WTC11 (cell line): ENCODE results near the gene MOGAT1. TPM values are rescaled to one million over a fixed set of nuclear protein-coding genes. Genes with fewer than 3 reads are reported as not detected.
"Not testable (repeated sequence)": the region's sequence is repeated elsewhere in the genome, so short reads cannot be mapped to it uniquely, and the experiment has no call there.

Experiments
- ATAC-seq: fragments of 200-7000 bp; cut with Tn5 transposase; 2 replicates; pipeline ENCODE4 v1.10.0; 2021; ENCODE audit warnings: mild to moderate bottlenecking, moderate library complexity
- CTCF ChIA-PET: fragments of 300-600 bp; sonication (Branson Sonifier 250); formaldehyde crosslinking; loops from one replicate; lab custom pipeline; 2021; ENCODE audit warnings: antibody characterized with exemption; lab: Charles Lee
- POLR2A ChIA-PET: fragments of 350-600 bp; sonication (Branson Sonifier 250); formaldehyde crosslinking; loops from one replicate; lab custom pipeline; 2021; ENCODE audit warnings: antibody characterized with exemption; lab: Charles Lee
- DNase-seq: peaks from one replicate; pipeline ENCODE4 v3.0.0; 2021; ENCODE audit warnings: low spot score
- H3K27ac Mint-ChIP-seq: 2 replicates; pipeline ENCODE4 v1.8.0; 2021; ENCODE audit warnings: mixed read lengths
- H3K27me3 Mint-ChIP-seq: 2 replicates; pipeline ENCODE4 v1.8.0; 2021; ENCODE audit warnings: low read depth, mild to moderate bottlenecking, moderate library complexity, mixed read lengths
- H3K36me3 Mint-ChIP-seq: 2 replicates; pipeline ENCODE4 v1.8.0; 2021; ENCODE audit warnings: mixed read lengths
- H3K4me1 Mint-ChIP-seq: 2 replicates; pipeline ENCODE4 v1.8.0; 2022; ENCODE audit warnings: mixed read lengths
- H3K4me3 Mint-ChIP-seq: 2 replicates; pipeline ENCODE4 v1.8.0; 2021; ENCODE audit warnings: mild to moderate bottlenecking, moderate library complexity, mixed read lengths
- H3K9me3 Mint-ChIP-seq: 2 replicates; pipeline ENCODE4 v1.8.0; 2021; ENCODE audit warnings: mixed read lengths
- ARID4B ChIP-seq: sonication (generic); formaldehyde crosslinking; IDR thresholded peaks from 2 replicates; pipeline ENCODE4 v1.8.0; 2023; ENCODE audit warnings: missing genetic modification reagents, mild to moderate bottlenecking, borderline replicate concordance
- CDX4 ChIP-seq: fragments of 250-450 bp; sonication (Bioruptor Pico); IDR thresholded peaks from 2 replicates; pipeline ENCODE4 v1.9.0; 2021; ENCODE audit warnings: moderate library complexity, mild to moderate bottlenecking, inconsistent platforms, borderline replicate concordance
- FOXJ3 ChIP-seq: sonication (generic); formaldehyde crosslinking; IDR thresholded peaks from 2 replicates; pipeline ENCODE4 v1.9.0; 2021; ENCODE audit warnings: missing genetic modification reagents, mild to moderate bottlenecking, borderline replicate concordance
- MAX ChIP-seq: sonication (generic); formaldehyde crosslinking; IDR thresholded peaks from 2 replicates; pipeline ENCODE4 v1.8.0; 2022; ENCODE audit warnings: mild to moderate bottlenecking, missing genetic modification reagents
- NR2C2 ChIP-seq: sonication (generic); formaldehyde crosslinking; IDR thresholded peaks from 2 replicates; pipeline ENCODE4 v1.8.0; 2022; ENCODE audit warnings: mild to moderate bottlenecking, missing genetic modification reagents
- PRDM15 ChIP-seq: sonication (generic); formaldehyde crosslinking; IDR thresholded peaks from 2 replicates; pipeline ENCODE4 v1.8.0; 2022; ENCODE audit warnings: missing genetic modification reagents
- PREB ChIP-seq: sonication (generic); formaldehyde crosslinking; IDR thresholded peaks from 2 replicates; pipeline ENCODE4 v1.8.1; 2022; ENCODE audit warnings: mild to moderate bottlenecking, missing genetic modification reagents, moderate library complexity, borderline replicate concordance
- PRRX2 ChIP-seq: fragments of 250-450 bp; sonication (Bioruptor Pico); IDR thresholded peaks from 2 replicates; pipeline ENCODE4 v1.8.0; 2021; ENCODE audit warnings: mild to moderate bottlenecking
- SMAD3 ChIP-seq: sonication (generic); formaldehyde crosslinking; IDR thresholded peaks from 2 replicates; pipeline ENCODE4 v1.8.0; 2022; ENCODE audit warnings: missing genetic modification reagents, mild to moderate bottlenecking, borderline replicate concordance
- SOX15 ChIP-seq: fragments of 250-450 bp; sonication (Bioruptor Pico); IDR thresholded peaks from 2 replicates; pipeline ENCODE4 v1.9.0; 2021; ENCODE audit warnings: mild to moderate bottlenecking
- TP53 ChIP-seq: sonication (generic); formaldehyde crosslinking; IDR thresholded peaks from 2 replicates; pipeline ENCODE4 v1.8.1; 2023; ENCODE audit warnings: mild to moderate bottlenecking, missing genetic modification reagents
- ZNF121 ChIP-seq: sonication (generic); formaldehyde crosslinking; IDR thresholded peaks from 2 replicates; pipeline ENCODE4 v1.8.0; 2023; ENCODE audit warnings: missing genetic modification reagents
- ZNF219 ChIP-seq: sonication (generic); formaldehyde crosslinking; IDR thresholded peaks from 2 replicates; pipeline ENCODE4 v1.8.0; 2023; ENCODE audit warnings: missing genetic modification reagents, mild to moderate bottlenecking, borderline replicate concordance
- ZNF396 ChIP-seq: fragments of 250-450 bp; sonication (Bioruptor Pico); IDR thresholded peaks from 2 replicates; pipeline ENCODE4 v1.8.0; 2021; ENCODE audit warnings: mild to moderate bottlenecking, moderate library complexity, borderline replicate concordance
- ZNF425 ChIP-seq: fragments of 250-450 bp; sonication (Bioruptor Pico); conservative IDR thresholded peaks from 2 replicates; pipeline ENCODE4 v1.9.0; 2021; ENCODE audit warnings: mild to moderate bottlenecking
- total RNA-seq: library from RNA; stranded (reverse); gene quantifications from 3 replicates; pipeline ENCODE4 v1.2.3, GENCODE V29; 2021

MOGAT1 gene
- total RNA-seq, 1 experiment from 2014 or later, result 0.72 TPM

- H3K27ac Mint-ChIP-seq, ATAC-seq, POLR2A ChIA-PET, H3K9me3 Mint-ChIP-seq, CTCF ChIA-PET, H3K27me3 Mint-ChIP-seq, DNase-seq, H3K4me3 Mint-ChIP-seq, H3K36me3 Mint-ChIP-seq: not testable (repeated sequence)
- H3K4me1 Mint-ChIP-seq, result peaks cover 27% of the 10 kb centered on the region
- TF ChIP-seq ZNF121 (CRISPR knock-in tag), result peak; percentile 35; the same call in 1 of the 2 replicates
Observed at GRCh38 chr2:222755593-222755992, 84.1 kb downstream of the MOGAT1 start.

- TF ChIP-seq PRRX2 (no peak), ZNF425 (CRISPR knock-in tag) (no peak), ZNF396 (CRISPR knock-in tag) (no peak), NR2C2 (CRISPR knock-in tag) (no peak), ZNF219 (CRISPR knock-in tag) (no peak), TP53 (CRISPR knock-in tag) (no peak), SMAD3 (CRISPR knock-in tag) (no peak), ARID4B (CRISPR knock-in tag) (no peak), MAX (CRISPR knock-in tag) (no peak), PREB (CRISPR knock-in tag) (no peak), CDX4 (no peak), FOXJ3 (CRISPR knock-in tag) (no peak), PRDM15 (CRISPR knock-in tag) (no peak), SOX15 (CRISPR knock-in tag) (no peak)
- Mint-ChIP-seq H3K4me1 (peaks cover 24% of the 10 kb centered on the region), H3K4me3 (no peak overlapping the region), H3K9me3 (no peaks in the 10 kb centered on the region), H3K36me3 (no peaks in the 10 kb centered on the region), H3K27ac (no peak overlapping the region; the same call in 1 of the 2 replicates), H3K27me3 (0 out of 2 replicates have a peak, but pooled peaks cover 2% of the 10 kb centered on the region)
- POLR2A ChIA-PET, result no interaction called here
- DNase-seq (no peak), ATAC-seq (no peak; the same call in 1 of the 2 replicates)
- CTCF ChIA-PET, result interaction anchor here (0.6 kb wide), 1 partner anchor 41 kb away, joined by 6 read pairs; no protein-coding TSS in a partner anchor
Observed at GRCh38 chr2:222756362-222756831, 84.9 kb downstream of the MOGAT1 start.
